Keratinocyte (primary cell): ENCODE results near the gene FARP1. TPM values are rescaled to one million over a fixed set of nuclear protein-coding genes. Genes with fewer than 3 reads are reported as not detected.

ENCODE experiments used
- DNase-seq: peaks from one replicate; pipeline ENCODE4 v3.0.0-alpha.2; 2011; ENCODE audit warnings: low read depth, missing footprints, low spot score
- FAIRE-seq: peaks from 2 replicates; lab custom pipeline; 2011; peaks lifted over from hg19 to GRCh38; lab: Jason Lieb, UNC
- H2AFZ ChIP-seq: 2 replicates; pipeline ENCODE4 v1.6.0; 2012; ENCODE audit warnings: low read length, control low read depth, inconsistent platforms; ENCODE audit not compliant: control insufficient read depth
- H3K27ac ChIP-seq: 2 replicates; pipeline ENCODE4 v1.5.1; 2011; ENCODE audit warnings: low read length; ENCODE audit not compliant: control insufficient read depth, insufficient read depth
- H3K27me3 ChIP-seq: 3 replicates; pipeline ENCODE4 v1.6.0; 2011; ENCODE audit warnings: low read length; ENCODE audit not compliant: control insufficient read depth, insufficient read depth; ENCODE audit errors: extremely low read depth
- H3K36me3 ChIP-seq, 2 experiments: 2 replicates in 1 of 2; 3 replicates in 1 of 2; pipeline ENCODE4 v1.5.1; 2011; ENCODE audit warnings: low read length in 2 of 2, mild to moderate bottlenecking in 1 of 2; ENCODE audit not compliant: control insufficient read depth in 2 of 2, insufficient read depth in 2 of 2; ENCODE audit errors: extremely low read depth in 1 of 2
- H3K4me1 ChIP-seq: 3 replicates; pipeline ENCODE4 v1.5.1; 2011; ENCODE audit warnings: low read length; ENCODE audit not compliant: control insufficient read depth, insufficient read depth; ENCODE audit errors: extremely low read depth
- H3K4me2 ChIP-seq: 3 replicates; pipeline ENCODE4 v1.6.0; 2011; ENCODE audit warnings: low read depth, low read length; ENCODE audit not compliant: control insufficient read depth, insufficient read depth; ENCODE audit errors: extremely low read depth
- H3K4me3 ChIP-seq, 3 experiments: fragments of 200-600 bp in 1 of 3; sonication (generic) in 1 of 3; 2 replicates in 2 of 3; 3 replicates in 1 of 3; pipeline ENCODE4 v1.5.1; 2011 to 2016; ENCODE audit warnings: low read length in 3 of 3, mild to moderate bottlenecking in 3 of 3, control low read depth in 2 of 3, inconsistent platforms in 1 of 3, low read depth in 1 of 3, mixed read lengths in 1 of 3, mixed run types in 1 of 3, moderate library complexity in 1 of 3; ENCODE audit not compliant: control insufficient read depth in 2 of 3, insufficient read depth in 2 of 3; ENCODE audit errors: extremely low read depth in 1 of 3
- H3K79me2 ChIP-seq: 2 replicates; pipeline ENCODE4 v1.6.0; 2012; ENCODE audit warnings: low read length; ENCODE audit not compliant: control insufficient read depth, insufficient read depth
- H3K9ac ChIP-seq: 3 replicates; pipeline ENCODE4 v1.6.0; 2011; ENCODE audit warnings: low read length; ENCODE audit not compliant: control insufficient read depth, insufficient read depth; ENCODE audit errors: extremely low read depth
- H3K9me1 ChIP-seq: 3 replicates; pipeline ENCODE4 v1.6.0; 2011; ENCODE audit warnings: low read length; ENCODE audit not compliant: control insufficient read depth, insufficient read depth; ENCODE audit errors: extremely low read depth
- H3K9me3 ChIP-seq: 2 replicates; pipeline ENCODE4 v1.5.1; 2012; ENCODE audit warnings: low read depth, low read length; ENCODE audit not compliant: control insufficient read depth
- H4K20me1 ChIP-seq: 3 replicates; pipeline ENCODE4 v1.6.0; 2011; ENCODE audit warnings: low read length; ENCODE audit not compliant: control insufficient read depth, insufficient read depth; ENCODE audit errors: extremely low read depth
- EZH2 ChIP-seq: IDR thresholded peaks from one replicate; pipeline ENCODE4 v1.6.1; 2012; ENCODE audit warnings: inconsistent platforms, mild to moderate bottlenecking, low read length, moderate library complexity
- dilution Hi-C: fragments of 300-500 bp; cut with MboI; formaldehyde crosslinking; loops from one replicate; pipeline ENCODE4 v1.7.0; 2020; ENCODE audit warnings: low sequenced_read_pairs; ENCODE audit not compliant: extremely low pct_ligation_motif_present
- polyA plus RNA-seq, 5 experiments: library from polyadenylated mRNA; depleted of rRNA in 3 of 5; stranded (reverse) in 3 of 5; stranded (forward) in 1 of 5; unstranded in 1 of 5; fragments of >200 nt; gene quantifications; 1 replicate in 1 of 5; 2 replicates in 3 of 5; 3 replicates in 1 of 5; pipeline versions ENCODE4 v1.2.1 to v1.2.3, GENCODE V29; 2011 to 2012; ENCODE audit warnings: missing spikeins in 2 of 5, low read depth in 1 of 5, low replicate concordance in 1 of 5
- TF ChIP-seq, protein P1 (sequence below), 3 experiments: IDR thresholded peaks in 1 of 3; conservative IDR thresholded peaks in 1 of 3; optimal IDR thresholded peaks in 1 of 3; 2 replicates in 2 of 3; 3 replicates in 1 of 3; pipeline versions ENCODE3 to v1.5.1; 2011; ENCODE audit warnings: low read length in 3 of 3, mild to moderate bottlenecking in 3 of 3, moderate library complexity in 2 of 3, control low read depth in 1 of 3, inconsistent platforms in 1 of 3; ENCODE audit not compliant: insufficient read depth in 2 of 3; ENCODE audit errors: extremely low read depth in 1 of 3

FARP1 gene
- polyA plus RNA-seq, 1 donor (not counting 4 experiments of a cell fraction or from before 2014, with no cell fraction given), result 10.3 TPM

DNA sequence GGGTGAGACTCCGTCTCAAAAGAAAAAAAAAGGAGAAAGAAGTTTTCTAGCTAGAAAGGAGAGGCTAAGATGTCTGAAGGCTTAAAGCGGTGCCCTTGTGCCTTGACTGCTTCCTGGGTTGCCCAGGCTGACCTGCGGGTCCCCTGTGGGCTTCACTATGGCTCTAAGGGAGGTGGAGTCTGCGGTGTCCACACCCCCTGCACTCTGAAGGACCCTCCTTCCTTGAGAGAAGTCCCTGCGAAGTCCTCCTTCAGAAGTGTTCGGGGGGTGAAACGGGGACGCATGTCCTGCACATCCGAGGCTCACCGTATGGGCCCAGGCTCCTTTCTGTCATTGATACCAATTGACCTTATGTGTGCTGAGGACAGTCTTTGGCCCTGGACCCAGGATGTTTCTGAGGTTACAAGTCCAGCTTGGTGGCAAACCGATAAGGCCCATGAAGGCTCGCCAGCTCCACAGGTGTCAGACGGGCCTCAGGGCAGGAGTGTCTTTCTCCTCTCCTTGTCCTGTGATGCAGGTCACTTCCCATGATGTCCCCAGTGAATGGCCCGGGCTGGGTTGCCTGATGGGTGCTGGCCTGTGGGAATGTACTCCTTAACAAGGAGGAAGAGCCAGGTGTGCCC is 45.8 kb downstream of the FARP1 start:
- H3K9ac ChIP-seq, result no peak overlapping the region
- no peak for FAIRE-seq
- no peaks in the 10 kb centered on the region for H3K79me2 ChIP-seq

DNA sequence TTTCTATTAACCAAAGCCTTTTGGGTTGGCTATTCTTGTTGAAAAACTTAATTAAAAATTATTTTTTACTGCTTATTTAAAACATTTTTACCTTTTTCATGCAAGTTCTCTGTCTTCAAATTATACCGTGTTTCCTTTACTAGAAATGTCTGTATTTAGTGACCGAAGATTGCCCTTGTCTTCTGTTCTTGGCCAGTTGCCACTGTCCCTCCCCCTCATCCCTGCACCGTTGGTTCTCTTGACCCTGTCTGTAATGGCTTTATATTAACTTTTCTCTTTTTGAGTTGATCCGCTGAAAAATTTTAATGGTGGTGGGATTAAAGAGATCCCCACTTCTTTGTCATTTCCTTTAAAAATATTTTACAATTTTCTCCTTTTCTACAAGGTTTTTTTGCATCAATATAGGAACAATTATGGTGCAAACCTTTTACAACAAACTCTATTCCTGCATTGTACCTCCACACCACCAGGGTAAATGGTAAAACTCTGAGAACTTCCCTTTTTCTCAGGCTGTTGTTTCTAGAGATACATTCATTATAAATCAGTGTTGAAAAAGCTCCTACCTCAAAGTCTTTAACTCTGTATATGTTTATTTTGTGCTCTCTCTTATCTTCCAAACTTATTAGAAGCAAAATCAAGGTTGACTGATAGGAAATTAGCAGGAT is 47.1 kb downstream of the FARP1 start:
- Histone ChIP-seq H3K9me1 (no peaks in the 10 kb centered on the region), H4K20me1 (no peaks in the 10 kb centered on the region), H2AFZ (no peak overlapping the region), H3K4me1 (no peaks in the 10 kb centered on the region), H3K9ac (no peak overlapping the region), H3K27me3 (no peaks in the 10 kb centered on the region), H3K4me2 (no peak overlapping the region), H3K9me3 (no peaks in the 10 kb centered on the region), H3K36me3 (no peaks in the 10 kb centered on the region), H3K27ac (no peak overlapping the region), H3K79me2 (no peaks in the 10 kb centered on the region), H3K4me3 (no peak overlapping the region)
- dilution Hi-C loops, result no loop called here
- FAIRE-seq, result no peak
- DNase-seq, result no peak
- TF ChIP-seq EZH2, result no peak
- TF ChIP-seq, protein P1, sequence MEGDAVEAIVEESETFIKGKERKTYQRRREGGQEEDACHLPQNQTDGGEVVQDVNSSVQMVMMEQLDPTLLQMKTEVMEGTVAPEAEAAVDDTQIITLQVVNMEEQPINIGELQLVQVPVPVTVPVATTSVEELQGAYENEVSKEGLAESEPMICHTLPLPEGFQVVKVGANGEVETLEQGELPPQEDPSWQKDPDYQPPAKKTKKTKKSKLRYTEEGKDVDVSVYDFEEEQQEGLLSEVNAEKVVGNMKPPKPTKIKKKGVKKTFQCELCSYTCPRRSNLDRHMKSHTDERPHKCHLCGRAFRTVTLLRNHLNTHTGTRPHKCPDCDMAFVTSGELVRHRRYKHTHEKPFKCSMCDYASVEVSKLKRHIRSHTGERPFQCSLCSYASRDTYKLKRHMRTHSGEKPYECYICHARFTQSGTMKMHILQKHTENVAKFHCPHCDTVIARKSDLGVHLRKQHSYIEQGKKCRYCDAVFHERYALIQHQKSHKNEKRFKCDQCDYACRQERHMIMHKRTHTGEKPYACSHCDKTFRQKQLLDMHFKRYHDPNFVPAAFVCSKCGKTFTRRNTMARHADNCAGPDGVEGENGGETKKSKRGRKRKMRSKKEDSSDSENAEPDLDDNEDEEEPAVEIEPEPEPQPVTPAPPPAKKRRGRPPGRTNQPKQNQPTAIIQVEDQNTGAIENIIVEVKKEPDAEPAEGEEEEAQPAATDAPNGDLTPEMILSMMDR (optimal IDR thresholded peaks at IDR 0.05 in 1 of 3, IDR thresholded peaks at IDR 0.05 in 1 of 3, conservative IDR thresholded peaks at IDR 0.05 in 1 of 3; ENCODE audit: extremely low read depth in 1 of 3, insufficient read depth in 2 of 3, low read length in 3 of 3), result no peak

More for the DNA sequence above, 45.8 kb downstream of the FARP1 start:
- H3K27ac ChIP-seq, result no peak overlapping the region
- no peaks in the 10 kb centered on the region for H3K4me1 ChIP-seq
- no peak overlapping the region for H3K4me3 ChIP-seq
- dilution Hi-C loops, result no loop called here
- no peak for DNase-seq
- no peaks in the 10 kb centered on the region for H3K27me3 ChIP-seq
- no peak overlapping the region for H3K4me2 ChIP-seq
- no peaks in the 10 kb centered on the region for H3K36me3 ChIP-seq
- no peak for TF ChIP-seq EZH2
- TF ChIP-seq, protein P1 (optimal IDR thresholded peaks at IDR 0.05 in 1 of 3, IDR thresholded peaks at IDR 0.05 in 1 of 3, conservative IDR thresholded peaks at IDR 0.05 in 1 of 3; ENCODE audit: extremely low read depth in 1 of 3, insufficient read depth in 2 of 3, low read length in 3 of 3), result no peak
- no peak overlapping the region for H2AFZ ChIP-seq
- no peaks in the 10 kb centered on the region for H3K9me3 ChIP-seq
- H3K9me1 ChIP-seq, result no peaks in the 10 kb centered on the region
- no peaks in the 10 kb centered on the region for H4K20me1 ChIP-seq
